IPS DF 6.9 (cell line): ENCODE measurements around the gene RNF14.

ENCODE experiments used
- DNase-seq: peaks from one replicate; pipeline ENCODE4 v3.0.0-alpha.2; 2013; ENCODE audit warnings: low read depth, low spot score
- H3K27ac ChIP-seq: one replicate; pipeline ENCODE4 v1.5.1; 2013; ENCODE audit warnings: low read length, control low read depth
- H3K27me3 ChIP-seq: 2 replicates; pipeline ENCODE4 v1.6.1; 2013; ENCODE audit warnings: mild to moderate bottlenecking, low read length; ENCODE audit not compliant: control insufficient read depth, insufficient read depth
- H3K36me3 ChIP-seq: 2 replicates; pipeline ENCODE4 v1.6.1; 2013; ENCODE audit warnings: low read length; ENCODE audit not compliant: control insufficient read depth, insufficient read depth
- H3K4me1 ChIP-seq: 2 replicates; pipeline ENCODE4 v1.6.1; 2013; ENCODE audit warnings: low read length; ENCODE audit not compliant: control insufficient read depth, insufficient read depth
- H3K4me3 ChIP-seq: 2 replicates; pipeline ENCODE4 v1.5.1; 2013; ENCODE audit warnings: mild to moderate bottlenecking, low read length
- H3K9me3 ChIP-seq: 2 replicates; pipeline ENCODE4 v1.6.1; 2013; ENCODE audit warnings: low read length, inconsistent platforms; ENCODE audit not compliant: control insufficient read depth, insufficient read depth
- WGBS: extraction: QIAGEN DNeasy Blood & Tissue Kit; methylation state at CpG from one replicate; pipeline ENCODE4 v1.1.7; 2013; ENCODE audit warnings: mixed read lengths, missing lambda C conversion rate; ENCODE audit not compliant: insufficient read length, insufficient coverage; 5-methylcytosine and 5-hydroxymethylcytosine counted together

Gene RNF14

DNA sequence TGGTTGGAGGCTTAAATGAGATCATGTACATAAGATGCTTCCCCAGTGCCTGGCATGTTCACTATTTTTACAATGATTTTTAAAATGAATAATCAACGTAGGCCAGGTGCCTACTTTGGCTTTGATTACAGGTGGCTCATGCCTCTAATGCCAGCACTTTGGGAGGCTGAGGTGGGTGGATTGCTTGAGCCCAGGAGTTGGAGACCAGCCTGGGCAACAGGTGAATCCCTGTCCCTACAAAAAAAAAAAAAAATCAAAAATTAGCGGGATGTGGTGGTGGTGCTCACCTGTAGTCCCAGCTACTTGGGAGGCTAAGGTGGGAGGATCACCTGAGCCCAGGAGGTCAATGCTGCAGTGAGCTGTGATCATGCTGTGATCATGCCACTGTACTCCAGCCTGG, 20.1 kb upstream of the RNF14 start:
- Histone ChIP-seq H3K4me1 (peaks cover 4% of the 10 kb centered on the region), H3K27ac (no peak overlapping the region), H3K9me3 (no peaks in the 10 kb centered on the region), H3K36me3 (no peaks in the 10 kb centered on the region), H3K4me3 (no peak overlapping the region), H3K27me3 (no peaks in the 10 kb centered on the region)
- DNase-seq, result no peak
- no CpG with 5 or more reads among the region's 2 CpGs for WGBS

DNA sequence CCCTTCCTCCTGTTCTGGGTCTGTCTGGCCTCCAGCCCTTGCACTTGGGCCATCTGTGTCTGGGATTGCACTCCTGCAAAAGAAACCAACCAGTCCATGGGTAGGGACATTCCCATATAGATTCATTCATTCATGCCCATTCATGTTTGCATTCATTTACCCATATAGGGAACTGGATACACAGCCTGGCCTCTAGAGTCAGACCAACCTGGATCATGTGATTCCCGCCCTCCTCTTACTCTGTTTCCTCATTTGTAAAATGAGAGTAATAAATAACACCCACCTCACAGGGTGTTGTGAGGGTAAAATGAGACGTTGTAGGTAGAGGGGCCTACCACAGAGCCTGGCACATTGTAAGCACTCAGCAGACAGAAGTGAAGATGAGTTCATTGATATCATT, 19.4 kb upstream of the RNF14 start:
- Histone ChIP-seq H3K9me3 (no peaks in the 10 kb centered on the region), H3K4me1 (peaks cover 4% of the 10 kb centered on the region)

DNA sequence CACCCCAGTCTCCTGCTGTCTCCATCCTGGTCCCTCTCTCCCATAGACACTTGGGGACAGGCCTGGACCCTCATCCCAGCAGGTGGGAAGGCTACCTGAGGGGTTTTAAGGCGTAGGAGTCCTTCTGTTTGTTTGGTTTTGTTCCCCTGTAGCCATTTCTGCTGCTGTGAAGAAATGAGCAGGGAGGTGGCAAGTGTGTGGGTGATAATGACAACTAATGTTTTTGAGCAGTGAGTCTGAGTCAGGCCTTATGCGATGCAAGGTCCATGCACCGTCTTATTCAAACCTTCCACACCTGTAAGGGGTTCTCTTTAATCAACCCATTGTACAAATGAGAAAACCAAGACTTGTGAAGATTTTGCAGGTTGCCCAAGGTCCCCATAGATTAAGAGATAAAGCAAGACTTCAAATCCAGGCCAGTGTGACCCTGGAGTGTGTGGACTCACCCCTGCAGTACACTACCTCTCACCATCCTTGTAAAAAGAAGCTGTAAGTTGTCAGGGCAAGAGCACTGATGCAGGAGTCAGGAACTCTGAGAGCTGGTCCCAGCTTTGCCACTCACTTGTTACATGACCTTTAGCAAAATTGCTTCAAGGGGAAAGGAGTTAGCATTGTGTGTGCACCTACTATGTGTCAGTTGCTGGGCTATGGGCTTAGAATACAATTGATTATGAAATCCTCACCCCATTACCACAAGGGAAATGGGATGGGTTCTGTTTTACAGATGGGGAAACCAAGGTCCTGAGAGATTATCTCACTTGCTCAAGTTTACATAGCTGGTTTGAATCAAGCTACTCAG, 18.5 kb upstream of the RNF14 start:
- H3K9me3 ChIP-seq, result no peaks in the 10 kb centered on the region
- WGBS, result no CpG with 5 or more reads among the region's 3 CpGs
- peaks cover 2% of the 10 kb centered on the region for H3K4me1 ChIP-seq
- no peak overlapping the region for H3K27ac ChIP-seq
- DNase-seq, result no peak
- no peaks in the 10 kb centered on the region for H3K36me3 ChIP-seq
- no peak overlapping the region for H3K4me3 ChIP-seq
- no peaks in the 10 kb centered on the region for H3K27me3 ChIP-seq

More for the DNA sequence above, 19.4 kb upstream of the RNF14 start:
- no peak overlapping the region for H3K27ac ChIP-seq
- H3K27me3 ChIP-seq, result no peaks in the 10 kb centered on the region
- DNase-seq, result no peak
- H3K36me3 ChIP-seq, result no peaks in the 10 kb centered on the region
- no peak overlapping the region for H3K4me3 ChIP-seq
- no CpG with 5 or more reads among the region's 2 CpGs for WGBS

DNA sequence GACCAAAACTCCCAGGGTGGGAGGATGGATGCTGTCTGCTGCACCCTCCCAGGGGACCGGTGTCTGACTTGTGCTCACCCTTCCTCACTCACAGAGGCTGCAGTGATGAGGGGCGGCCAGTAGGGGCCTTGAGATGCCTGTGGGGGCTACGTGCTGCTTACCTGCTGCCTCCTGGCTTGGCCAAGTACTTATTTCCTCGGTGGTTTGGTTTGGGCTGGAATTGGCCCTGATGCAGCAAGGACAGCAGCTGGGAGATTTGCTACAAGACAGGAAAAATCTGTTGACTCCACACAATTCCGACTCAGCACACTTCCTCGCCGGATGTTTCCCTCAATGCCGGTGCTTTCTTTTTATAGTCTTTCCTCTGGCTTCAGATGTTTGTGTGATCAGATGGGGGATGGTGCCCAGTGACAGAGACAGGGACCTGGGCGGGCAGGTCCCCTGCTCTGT, 17.5 kb upstream of the RNF14 start:
- Histone ChIP-seq H3K27ac (no peak overlapping the region), H3K9me3 (no peaks in the 10 kb centered on the region), H3K4me1 (peaks cover 1% of the 10 kb centered on the region; the same call in 1 of the 2 replicates), H3K36me3 (no peaks in the 10 kb centered on the region), H3K27me3 (no peaks in the 10 kb centered on the region), H3K4me3 (no peak overlapping the region)
- DNase-seq, result no peak
- no CpG with 5 or more reads among the region's 9 CpGs for WGBS

DNA sequence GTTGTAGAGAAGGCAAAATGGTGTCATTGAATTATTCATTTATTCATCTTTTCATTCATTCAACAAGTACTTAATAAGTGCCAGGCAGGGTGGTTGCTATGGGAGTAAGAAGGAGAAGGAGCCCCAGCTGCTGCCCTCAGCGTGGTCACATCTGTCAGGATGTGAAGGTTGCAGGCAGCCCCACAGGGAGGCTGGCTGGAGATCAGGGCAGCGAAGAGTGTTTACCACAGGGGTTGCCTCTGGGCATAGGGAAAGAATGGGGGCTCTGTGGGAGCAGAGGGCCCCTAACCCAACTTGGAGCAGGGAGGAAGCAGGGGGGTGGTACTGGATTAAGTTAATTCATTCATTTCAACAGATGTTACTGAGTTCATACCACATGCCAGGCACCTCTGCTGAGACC, 16.9 kb upstream of the RNF14 start:
- H3K36me3 ChIP-seq, result no peaks in the 10 kb centered on the region
- H3K27me3 ChIP-seq, result no peaks in the 10 kb centered on the region
- no peak overlapping the region for H3K4me3 ChIP-seq
- no peak for DNase-seq
- H3K4me1 ChIP-seq, result peaks cover 1% of the 10 kb centered on the region; the same call in 1 of the 2 replicates
- H3K9me3 ChIP-seq, result no peaks in the 10 kb centered on the region
- H3K27ac ChIP-seq, result no peak overlapping the region
- no CpG with 5 or more reads among the region's 2 CpGs for WGBS

DNA sequence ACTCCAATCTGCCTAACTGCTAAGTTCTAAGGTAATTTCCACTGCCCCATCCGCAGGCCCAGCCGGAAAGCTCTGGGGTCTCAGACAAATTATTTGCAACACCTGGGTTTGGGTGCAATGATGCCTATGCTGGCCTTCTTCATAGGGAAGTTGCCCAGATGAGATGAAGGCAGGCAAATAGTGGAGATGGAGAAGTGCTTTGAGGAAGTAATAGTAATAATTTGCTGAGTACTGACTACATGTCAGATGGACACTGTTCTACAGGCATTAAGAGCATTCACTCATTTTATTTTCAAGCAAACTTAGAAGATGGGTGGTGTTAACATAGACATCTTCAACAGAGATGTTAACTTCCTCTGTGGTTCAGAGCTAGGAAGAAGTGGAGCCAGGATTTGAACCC, 14.7 kb upstream of the RNF14 start:
- Histone ChIP-seq H3K9me3 (no peaks in the 10 kb centered on the region), H3K27ac (no peak overlapping the region), H3K27me3 (no peaks in the 10 kb centered on the region), H3K36me3 (no peaks in the 10 kb centered on the region), H3K4me3 (no peak overlapping the region), H3K4me1 (peaks cover 1% of the 10 kb centered on the region; the same call in 1 of the 2 replicates)
- DNase-seq, result no peak
- WGBS, result no CpG with 5 or more reads among the region's 2 CpGs

DNA sequence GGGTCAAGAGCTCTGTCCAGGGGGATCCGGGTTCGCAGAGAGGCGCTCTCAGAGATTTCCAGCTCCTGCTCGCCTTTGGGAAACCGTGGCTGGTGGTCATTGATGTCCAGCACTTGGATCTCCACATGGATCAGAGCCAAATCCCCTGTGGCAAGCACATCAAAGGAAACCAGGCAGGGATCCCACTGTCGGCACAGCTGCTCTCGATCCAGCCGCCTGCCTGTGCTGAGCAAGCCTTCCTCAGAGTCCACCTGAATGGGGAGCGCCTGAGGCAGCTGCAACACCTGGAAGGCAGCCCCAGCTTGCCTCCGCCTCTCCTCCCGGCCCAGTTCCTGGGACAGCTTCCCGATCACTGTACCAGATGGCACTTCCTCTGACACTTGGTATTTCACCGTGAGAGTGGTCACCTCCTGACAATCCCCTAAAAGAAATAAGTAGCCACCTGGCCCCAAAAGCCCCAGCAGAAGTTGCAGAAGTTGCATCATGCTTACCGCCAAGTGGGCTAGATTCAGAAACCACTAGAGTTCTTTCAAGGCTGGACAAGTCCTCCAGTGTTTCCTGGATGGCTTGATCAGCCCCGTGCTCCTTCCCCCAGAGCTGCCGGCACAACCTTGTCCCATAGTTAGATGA, 11.4 kb upstream of the RNF14 start:
- no peak overlapping the region for H3K4me3 ChIP-seq
- no peaks in the 10 kb centered on the region for H3K27me3 ChIP-seq
- peaks cover 4% of the 10 kb centered on the region; the same call in 1 of the 2 replicates for H3K4me1 ChIP-seq
- no peak for DNase-seq
- H3K27ac ChIP-seq, result no peak overlapping the region
- no peaks in the 10 kb centered on the region for H3K9me3 ChIP-seq
- WGBS, result no CpG with 5 or more reads among the region's 16 CpGs
- H3K36me3 ChIP-seq, result no peaks in the 10 kb centered on the region

DNA sequence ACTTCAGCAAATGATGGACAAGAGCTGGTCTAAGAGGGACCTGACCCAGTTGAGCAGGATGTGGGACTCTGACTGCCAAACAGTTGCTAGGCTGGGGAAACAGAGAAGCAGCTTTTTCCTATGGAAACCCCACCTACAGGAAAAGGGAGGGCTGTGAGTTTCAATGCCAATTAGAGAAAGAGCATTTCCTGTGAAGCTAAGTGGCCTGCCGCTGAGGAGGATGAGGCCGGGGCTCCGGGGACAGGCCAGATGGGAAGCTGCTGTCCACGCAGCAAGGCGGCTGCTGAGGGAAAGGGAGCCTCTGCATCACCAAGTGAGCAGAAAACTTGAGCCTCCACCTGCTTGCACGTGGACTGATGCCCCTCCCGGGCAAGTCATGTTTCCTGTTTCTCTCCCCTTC, 10.8 kb upstream of the RNF14 start, which contains the start of gene PCDH12:
TSS of gene PCDH12 (minus strand) at position 90 of the 400 bp plus-strand sequence. CDS start 351 bp downstream, outside the sequence.
- H3K9me3 ChIP-seq, result no peaks in the 10 kb centered on the region
- H3K36me3 ChIP-seq, result no peaks in the 10 kb centered on the region
- no peak within 1 kb of the TSS for H3K4me3 ChIP-seq
- H3K27ac ChIP-seq, result no peak within 1 kb of the TSS
- no CpG with 5 or more reads among the region's 7 CpGs for WGBS
- no peaks in the 10 kb centered on the region for H3K27me3 ChIP-seq
- H3K4me1 ChIP-seq, result peaks cover 4% of the 10 kb centered on the region; the same call in 1 of the 2 replicates
- DNase-seq, result no peak

DNA sequence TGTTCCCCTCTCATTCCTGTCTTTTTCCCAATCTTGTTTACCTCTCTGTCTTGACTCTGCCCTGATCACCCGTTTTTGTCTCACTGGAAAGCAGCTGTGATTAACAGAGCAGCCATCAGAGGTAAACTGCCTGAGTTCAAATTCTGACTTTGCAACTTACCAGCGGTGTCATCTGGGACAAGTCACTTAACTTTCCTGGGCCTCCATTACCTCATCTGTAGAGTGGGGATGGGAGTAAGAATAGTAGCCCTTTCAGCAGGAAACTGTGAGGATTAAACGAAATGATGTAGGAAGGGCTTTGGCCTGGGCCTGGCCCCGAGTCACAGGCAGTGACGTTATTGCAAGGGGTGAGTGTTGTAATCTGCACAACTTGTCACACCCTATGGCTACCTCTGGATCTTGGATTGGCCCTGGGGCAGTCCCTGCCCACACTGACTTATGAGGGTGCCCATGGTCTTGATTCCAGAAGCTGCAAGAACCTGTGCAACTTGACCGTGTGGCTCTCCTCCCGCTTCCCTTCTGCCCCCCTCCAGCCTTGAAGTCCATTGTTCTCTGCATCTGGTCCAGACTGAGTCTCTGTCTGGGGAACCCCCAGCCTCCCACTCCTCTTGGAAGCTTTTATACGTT, 10.2 kb upstream of the RNF14 start:
- H3K4me3 ChIP-seq, result no peak overlapping the region
- H3K9me3 ChIP-seq, result no peaks in the 10 kb centered on the region
- H3K27ac ChIP-seq, result no peak overlapping the region
- WGBS, result no CpG with 5 or more reads among the region's 8 CpGs
- H3K4me1 ChIP-seq, result peaks cover 4% of the 10 kb centered on the region; the same call in 1 of the 2 replicates
- no peaks in the 10 kb centered on the region for H3K36me3 ChIP-seq
- no peaks in the 10 kb centered on the region for H3K27me3 ChIP-seq
- no peak for DNase-seq

DNA sequence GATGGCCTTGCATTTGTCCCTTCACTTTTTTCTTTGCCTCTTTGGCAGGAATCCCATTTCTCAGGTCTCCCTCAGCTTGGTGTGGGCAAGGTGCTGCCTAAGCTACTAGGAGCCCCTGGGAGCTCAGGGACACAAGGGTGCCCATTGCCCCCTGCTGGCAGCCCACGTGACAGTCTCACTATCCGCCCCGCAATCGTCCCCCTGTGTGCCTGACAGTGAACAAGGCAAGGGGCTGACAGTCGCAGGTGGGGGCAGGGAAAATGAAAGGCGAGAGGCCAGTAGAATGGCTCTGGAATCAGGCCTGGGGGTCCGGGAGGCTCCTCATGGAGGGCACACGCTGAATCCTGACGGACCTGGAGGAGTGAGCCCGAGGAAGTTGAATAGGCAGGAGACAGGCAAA, 8.9 kb upstream of the RNF14 start:
- H3K4me3 ChIP-seq, result no peak overlapping the region
- no peaks in the 10 kb centered on the region for H3K9me3 ChIP-seq
- no peaks in the 10 kb centered on the region for H3K27me3 ChIP-seq
- WGBS, result no CpG with 5 or more reads among the region's 10 CpGs
- H3K36me3 ChIP-seq, result no peaks in the 10 kb centered on the region
- DNase-seq, result no peak
- H3K4me1 ChIP-seq, result peaks cover 4% of the 10 kb centered on the region; the same call in 1 of the 2 replicates
- no peak overlapping the region for H3K27ac ChIP-seq
